Activated T-helper 17 cell treated with anti-CD3 and anti-CD28 coated beads, Interleukin-2, amount 50 U/mL, for 72 hours (primary cell): ENCODE data around the gene MESP2. TPM values are rescaled to one million over a fixed set of nuclear protein-coding genes. Genes with fewer than 3 reads are reported as not detected.
"Not testable (repeated sequence)": the region's sequence is repeated elsewhere in the genome, so short reads cannot be mapped to it uniquely, and the experiment has no call there.

ENCODE experiments used
- ATAC-seq: fragments of 150-1000 bp; cut with Tn5 transposase; replicated peaks from 2 replicates; pipeline ENCODE4 v1.10.0; 2021; ENCODE audit warnings: mild to moderate bottlenecking, moderate library complexity
- H3K27ac Mint-ChIP-seq: one replicate; pipeline ENCODE4 v1.8.0; 2022; ENCODE audit warnings: mixed read lengths
- H3K27me3 Mint-ChIP-seq: one replicate; pipeline ENCODE4 v1.8.0; 2022; ENCODE audit warnings: mixed read lengths
- H3K36me3 Mint-ChIP-seq: one replicate; pipeline ENCODE4 v1.8.0; 2022; ENCODE audit warnings: low read depth, mild to moderate bottlenecking, mixed read lengths
- H3K4me1 Mint-ChIP-seq: one replicate; pipeline ENCODE4 v1.8.0; 2022; ENCODE audit warnings: mixed read lengths
- H3K4me3 Mint-ChIP-seq: one replicate; pipeline ENCODE4 v1.8.0; 2022; ENCODE audit warnings: mild to moderate bottlenecking, mixed read lengths
- H3K9me3 Mint-ChIP-seq: one replicate; pipeline ENCODE4 v1.8.0; 2022; ENCODE audit warnings: mixed read lengths
- total RNA-seq, 2 donors: library from RNA; stranded (reverse); gene quantifications; one replicate each; pipeline ENCODE4 v1.2.3, GENCODE V29; 2022

The MESP2 gene
- total RNA-seq, 2 donors from 2014 or later: 0.15 TPM; not detected in 1

GRCh38 chr15:89781891-89782618 is 5.9 kb downstream of the MESP2 start:
- Mint-ChIP-seq H3K36me3 (no peaks in the 10 kb centered on the region), H3K27me3 (peaks cover 10% of the 10 kb centered on the region), H3K4me3 (peak overlapping the region; percentile 49), H3K4me1 (peaks cover 15% of the 10 kb centered on the region), H3K9me3 (no peaks in the 10 kb centered on the region), H3K27ac (peak overlapping the region; percentile 51)
- peak; percentile 78 for ATAC-seq

- H3K36me3 Mint-ChIP-seq, H3K27ac Mint-ChIP-seq, H3K4me3 Mint-ChIP-seq, ATAC-seq, H3K27me3 Mint-ChIP-seq, H3K9me3 Mint-ChIP-seq: not testable (repeated sequence)
- H3K4me1 Mint-ChIP-seq: peaks cover 15% of the 10 kb centered on the region
Observed at GRCh38 chr15:89782619-89782950, 6.5 kb downstream of the MESP2 start.

GRCh38 chr15:89783111-89783860 is 7.2 kb downstream of the MESP2 start:
- no peaks in the 10 kb centered on the region for H3K9me3 Mint-ChIP-seq
- no peak overlapping the region for H3K27ac Mint-ChIP-seq
- H3K27me3 Mint-ChIP-seq: peaks cover 1% of the 10 kb centered on the region
- no peaks in the 10 kb centered on the region for H3K36me3 Mint-ChIP-seq
- no peak for ATAC-seq
- H3K4me1 Mint-ChIP-seq: peaks cover 15% of the 10 kb centered on the region
- H3K4me3 Mint-ChIP-seq: no peak overlapping the region

- no peak for ATAC-seq
- Mint-ChIP-seq H3K4me1 (peaks cover 15% of the 10 kb centered on the region), H3K27me3 (no peaks in the 10 kb centered on the region), H3K9me3 (no peaks in the 10 kb centered on the region), H3K4me3 (no peak overlapping the region), H3K36me3 (no peaks in the 10 kb centered on the region), H3K27ac (no peak overlapping the region)
Observed at GRCh38 chr15:89783861-89784685, 7.9 kb downstream of the MESP2 start.

- Mint-ChIP-seq H3K9me3 (no peaks in the 10 kb centered on the region), H3K4me3 (no peak overlapping the region), H3K4me1 (peaks cover 15% of the 10 kb centered on the region), H3K36me3 (no peaks in the 10 kb centered on the region), H3K27ac (no peak overlapping the region), H3K27me3 (no peaks in the 10 kb centered on the region)
- ATAC-seq: no peak
Observed at GRCh38 chr15:89784686-89784960, 8.5 kb downstream of the MESP2 start.

- no peak overlapping the region for H3K27ac Mint-ChIP-seq
- ATAC-seq: no peak
- H3K4me1 Mint-ChIP-seq: peaks cover 15% of the 10 kb centered on the region
- no peaks in the 10 kb centered on the region for H3K36me3 Mint-ChIP-seq
- no peak overlapping the region for H3K4me3 Mint-ChIP-seq
- H3K27me3 Mint-ChIP-seq: peaks cover 1% of the 10 kb centered on the region
- no peaks in the 10 kb centered on the region for H3K9me3 Mint-ChIP-seq
Observed at GRCh38 chr15:89785064-89785773, 9.1 kb downstream of the MESP2 start.

- ATAC-seq: no peak
- peaks cover 10% of the 10 kb centered on the region for H3K4me1 Mint-ChIP-seq
- no peak overlapping the region for H3K27ac Mint-ChIP-seq
- no peaks in the 10 kb centered on the region for H3K36me3 Mint-ChIP-seq
- no peaks in the 10 kb centered on the region for H3K9me3 Mint-ChIP-seq
- H3K27me3 Mint-ChIP-seq: peaks cover 3% of the 10 kb centered on the region
- no peak overlapping the region for H3K4me3 Mint-ChIP-seq
Observed at GRCh38 chr15:89785774-89786140, 9.6 kb downstream of the MESP2 start.

- H3K4me1 Mint-ChIP-seq: no peaks in the 10 kb centered on the region
- no peaks in the 10 kb centered on the region for H3K9me3 Mint-ChIP-seq
- no peak overlapping the region for H3K27ac Mint-ChIP-seq
- peaks cover 3% of the 10 kb centered on the region for H3K27me3 Mint-ChIP-seq
- no peak for ATAC-seq
- H3K36me3 Mint-ChIP-seq: no peaks in the 10 kb centered on the region
- H3K4me3 Mint-ChIP-seq: no peak overlapping the region
Observed at GRCh38 chr15:89787944-89788343, 11.8 kb downstream of the MESP2 start.

- not testable (repeated sequence) for H3K36me3 Mint-ChIP-seq, H3K27ac Mint-ChIP-seq, ATAC-seq
Observed at GRCh38 chr15:89788585-89788984, 12.5 kb downstream of the MESP2 start.

GRCh38 chr15:89790206-89790605 is 14.1 kb downstream of the MESP2 start:
- no peaks in the 10 kb centered on the region for H3K4me1 Mint-ChIP-seq
- H3K9me3 Mint-ChIP-seq: no peaks in the 10 kb centered on the region
- ATAC-seq: no peak
- no peak overlapping the region for H3K4me3 Mint-ChIP-seq
- H3K27me3 Mint-ChIP-seq: peaks cover 3% of the 10 kb centered on the region
- no peak overlapping the region for H3K27ac Mint-ChIP-seq
- no peaks in the 10 kb centered on the region for H3K36me3 Mint-ChIP-seq

More at GRCh38 chr15:89788585-89788984, 12.5 kb downstream of the MESP2 start:
- H3K27me3 Mint-ChIP-seq, H3K9me3 Mint-ChIP-seq, H3K4me1 Mint-ChIP-seq, H3K4me3 Mint-ChIP-seq: not testable (repeated sequence)

- Mint-ChIP-seq H3K4me1 (no peaks in the 10 kb centered on the region), H3K27ac (no peak overlapping the region), H3K36me3 (no peaks in the 10 kb centered on the region), H3K27me3 (peaks cover 3% of the 10 kb centered on the region), H3K4me3 (no peak overlapping the region), H3K9me3 (no peaks in the 10 kb centered on the region)
- no peak for ATAC-seq
Observed at GRCh38 chr15:89790661-89791060, 14.5 kb downstream of the MESP2 start.

- no peak overlapping the region for H3K27ac Mint-ChIP-seq
- ATAC-seq: no peak
Observed at GRCh38 chr15:89792106-89792805, 16.1 kb downstream of the MESP2 start.

GRCh38 chr15:89794627-89795241 is 18.6 kb downstream of the MESP2 start:
- no peaks in the 10 kb centered on the region for H3K36me3 Mint-ChIP-seq
- peaks cover 3% of the 10 kb centered on the region for H3K27me3 Mint-ChIP-seq
- no peaks in the 10 kb centered on the region for H3K4me1 Mint-ChIP-seq
- H3K9me3 Mint-ChIP-seq: peaks cover 5% of the 10 kb centered on the region
- ATAC-seq: no peak
- no peak overlapping the region for H3K27ac Mint-ChIP-seq
- H3K4me3 Mint-ChIP-seq: no peak overlapping the region

More at GRCh38 chr15:89792106-89792805, 16.1 kb downstream of the MESP2 start:
- H3K4me3 Mint-ChIP-seq: no peak overlapping the region
- peaks cover 3% of the 10 kb centered on the region for H3K9me3 Mint-ChIP-seq
- H3K27me3 Mint-ChIP-seq: peaks cover 3% of the 10 kb centered on the region
- H3K36me3 Mint-ChIP-seq: no peaks in the 10 kb centered on the region
- H3K4me1 Mint-ChIP-seq: no peaks in the 10 kb centered on the region
